ENCODE data around the gene TP63. TPM values are rescaled to one million over a fixed set of nuclear protein-coding genes. Genes with fewer than 3 reads are reported as not detected.
"Not testable (repeated sequence)": the region's sequence is repeated elsewhere in the genome, so short reads cannot be mapped to it uniquely, and the experiment has no call there.

The TP63 gene
- total RNA-seq, 4 donors from 2014 or later, result 0.27 TPM; not detected in 3

DNA sequence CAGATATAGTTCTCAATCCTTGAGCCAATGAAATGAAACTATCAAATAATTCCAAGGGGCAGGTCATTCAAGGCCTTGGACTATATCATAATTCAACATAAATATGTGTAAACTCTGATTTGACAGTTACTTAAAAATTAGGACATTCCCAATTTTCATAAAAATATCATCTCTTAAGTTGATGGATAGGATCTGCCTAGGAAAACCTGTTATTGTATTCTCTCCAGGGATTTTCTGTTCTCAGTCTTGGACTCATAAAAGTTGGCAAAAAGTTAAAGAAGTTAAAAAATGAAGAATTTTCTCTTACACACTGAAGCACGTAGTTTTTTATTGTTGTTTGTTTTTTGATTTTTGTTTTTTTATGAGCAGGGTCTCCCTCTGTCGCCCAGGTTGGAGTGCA, 109.0 kb downstream of the TP63 start:
- H3K36me3 ChIP-seq, result no peaks in the 10 kb centered on the region
- TF ChIP-seq, protein P1, sequence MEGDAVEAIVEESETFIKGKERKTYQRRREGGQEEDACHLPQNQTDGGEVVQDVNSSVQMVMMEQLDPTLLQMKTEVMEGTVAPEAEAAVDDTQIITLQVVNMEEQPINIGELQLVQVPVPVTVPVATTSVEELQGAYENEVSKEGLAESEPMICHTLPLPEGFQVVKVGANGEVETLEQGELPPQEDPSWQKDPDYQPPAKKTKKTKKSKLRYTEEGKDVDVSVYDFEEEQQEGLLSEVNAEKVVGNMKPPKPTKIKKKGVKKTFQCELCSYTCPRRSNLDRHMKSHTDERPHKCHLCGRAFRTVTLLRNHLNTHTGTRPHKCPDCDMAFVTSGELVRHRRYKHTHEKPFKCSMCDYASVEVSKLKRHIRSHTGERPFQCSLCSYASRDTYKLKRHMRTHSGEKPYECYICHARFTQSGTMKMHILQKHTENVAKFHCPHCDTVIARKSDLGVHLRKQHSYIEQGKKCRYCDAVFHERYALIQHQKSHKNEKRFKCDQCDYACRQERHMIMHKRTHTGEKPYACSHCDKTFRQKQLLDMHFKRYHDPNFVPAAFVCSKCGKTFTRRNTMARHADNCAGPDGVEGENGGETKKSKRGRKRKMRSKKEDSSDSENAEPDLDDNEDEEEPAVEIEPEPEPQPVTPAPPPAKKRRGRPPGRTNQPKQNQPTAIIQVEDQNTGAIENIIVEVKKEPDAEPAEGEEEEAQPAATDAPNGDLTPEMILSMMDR (IDR thresholded peaks at IDR 0.05), result no peak
- TF ChIP-seq POLR2A (IDR thresholded peaks at IDR 0.05), result no peak
- H3K27me3 ChIP-seq, result no peaks in the 10 kb centered on the region
- H3K9me3 ChIP-seq, result peaks cover 0 to 6% (median 3%) of the 10 kb centered on the region in 4 donors
- no peak for DNase-seq
- no peak overlapping the region for H3K27ac ChIP-seq
- H3K4me3 ChIP-seq, result no peak overlapping the region
- H3K4me1 ChIP-seq, result no peaks in the 10 kb centered on the region

DNA sequence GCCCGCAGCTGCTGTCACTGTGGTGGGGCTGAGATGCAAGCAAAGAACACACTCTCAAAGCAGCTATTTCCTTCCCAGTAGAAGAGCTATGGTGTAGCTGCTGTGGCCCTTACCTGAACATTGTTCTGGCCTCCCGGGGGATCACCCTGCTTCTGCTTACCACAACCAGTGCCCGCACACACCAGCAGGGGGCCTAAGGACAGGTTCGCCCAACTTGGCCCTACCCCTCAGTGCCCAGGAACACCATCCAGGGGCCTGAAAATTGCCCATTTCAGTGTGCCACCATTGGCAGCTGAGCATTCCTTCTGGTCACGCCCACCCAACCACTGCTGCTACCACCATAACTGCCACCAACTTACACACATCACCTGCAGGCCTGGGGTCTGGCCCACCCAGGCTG, 113.0 kb downstream of the TP63 start:
- Histone ChIP-seq H3K27ac (no peak overlapping the region), H3K4me3 (no peak overlapping the region), H3K4me1 (no peaks in the 10 kb centered on the region), H3K36me3 (no peaks in the 10 kb centered on the region), H3K27me3 (no peaks in the 10 kb centered on the region), H3K9me3 (peaks cover 0 to 6% (median 3%) of the 10 kb centered on the region in 4 donors)
- DNase-seq, result no peak
- TF ChIP-seq, protein P1 (IDR thresholded peaks at IDR 0.05), result no peak
- TF ChIP-seq POLR2A (IDR thresholded peaks at IDR 0.05), result no peak

DNA sequence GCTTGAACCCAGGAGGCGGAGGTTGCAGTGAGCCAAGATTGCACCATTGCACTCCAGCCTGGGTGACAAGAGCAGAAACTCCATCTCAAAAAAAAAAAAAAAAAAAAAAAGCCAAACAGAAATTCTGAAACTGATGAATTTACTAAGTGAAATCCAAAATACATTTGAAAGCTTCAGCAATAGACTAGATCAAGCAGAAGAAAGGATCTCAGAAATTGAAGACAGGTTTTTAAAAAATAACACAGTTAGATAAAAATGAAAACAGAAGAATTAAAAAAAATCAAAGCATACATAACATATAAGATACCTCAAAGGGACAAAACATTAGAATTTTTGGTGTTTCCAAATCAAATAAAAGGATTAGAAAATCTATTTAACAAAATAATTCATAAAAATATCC, 114.4 kb downstream of the TP63 start:
- TF ChIP-seq, protein P1 (IDR thresholded peaks at IDR 0.05), result no peak
- no peak for TF ChIP-seq POLR2A (IDR thresholded peaks at IDR 0.05)
- Histone ChIP-seq H3K27ac (no peak overlapping the region), H3K36me3 (no peaks in the 10 kb centered on the region), H3K27me3 (no peaks in the 10 kb centered on the region), H3K4me1 (no peaks in the 10 kb centered on the region), H3K9me3 (peaks cover 0 to 6% (median 3%) of the 10 kb centered on the region in 4 donors), H3K4me3 (no peak overlapping the region)
- DNase-seq, result no peak

DNA sequence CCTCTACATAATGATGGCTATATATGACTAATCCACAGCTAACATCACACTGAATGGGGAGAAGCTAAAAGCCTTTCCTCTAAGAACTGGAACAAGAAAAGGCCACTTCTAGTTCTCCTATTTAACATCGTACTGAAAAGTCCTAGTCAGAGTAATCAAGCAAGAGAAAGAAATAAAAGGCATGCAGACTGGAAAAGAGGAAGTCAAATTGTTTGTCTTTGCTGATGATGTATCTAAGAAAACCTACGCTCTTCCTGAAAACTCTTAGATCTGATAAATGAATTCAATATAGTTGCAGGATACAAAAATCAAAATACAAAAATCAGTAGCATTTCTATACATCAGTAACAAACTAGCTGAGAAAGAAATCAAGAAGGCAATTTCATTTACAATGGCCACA, 116.9 kb downstream of the TP63 start:
- H3K4me1 ChIP-seq, result no peaks in the 10 kb centered on the region
- no peak for TF ChIP-seq POLR2A (IDR thresholded peaks at IDR 0.05)
- TF ChIP-seq, protein P1 (IDR thresholded peaks at IDR 0.05), result no peak
- DNase-seq, result no peak
- H3K36me3 ChIP-seq, result no peaks in the 10 kb centered on the region
- H3K27ac ChIP-seq, result no peak overlapping the region
- H3K9me3 ChIP-seq, result peaks cover 0 to 6% (median 3%) of the 10 kb centered on the region in 4 donors
- H3K27me3 ChIP-seq, result no peaks in the 10 kb centered on the region
- no peak overlapping the region for H3K4me3 ChIP-seq

DNA sequence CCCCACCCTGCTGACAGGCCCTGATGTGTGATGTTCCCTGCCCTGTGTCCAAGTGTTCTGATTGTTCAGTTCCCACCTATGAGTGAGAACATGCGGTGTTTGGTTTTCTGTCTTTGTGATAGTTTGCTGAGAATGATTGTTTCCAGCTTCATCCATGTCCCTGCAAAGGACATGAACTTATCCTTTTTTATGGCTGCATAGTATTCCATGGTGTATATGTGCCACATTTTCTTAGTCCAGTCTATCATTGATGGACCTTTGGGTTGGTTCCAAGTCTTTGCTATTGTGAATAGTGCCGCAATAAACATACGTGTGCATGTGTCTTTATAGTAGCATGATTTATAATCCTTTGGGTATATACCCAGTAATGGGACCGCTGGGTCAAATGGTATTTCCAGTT, 119.8 kb downstream of the TP63 start:
- not testable (repeated sequence) for H3K27me3 ChIP-seq, H3K36me3 ChIP-seq, DNase-seq, H3K9me3 ChIP-seq, H3K4me3 ChIP-seq, H3K27ac ChIP-seq, H3K4me1 ChIP-seq

DNA sequence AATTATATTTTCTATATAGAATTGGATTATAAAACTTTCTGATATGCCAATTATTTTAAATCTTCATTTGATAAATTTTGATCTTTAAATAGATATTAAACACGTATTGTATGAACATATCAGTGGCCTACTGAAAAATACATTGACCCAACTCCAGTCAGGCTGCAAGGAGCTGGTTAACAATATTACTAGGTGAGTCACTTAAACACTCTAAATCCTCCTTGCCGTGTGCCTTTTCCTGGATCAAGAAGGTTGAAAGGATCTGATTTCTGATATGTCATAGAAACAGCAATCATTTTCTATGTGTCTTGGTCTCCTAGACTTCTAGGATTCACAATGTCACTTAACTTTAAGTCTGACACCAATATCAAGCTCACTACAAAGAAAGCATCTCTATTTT, 123.2 kb downstream of the TP63 start:
- H3K9me3 ChIP-seq, result no peaks in the 10 kb centered on the region
- H3K27me3 ChIP-seq, result no peaks in the 10 kb centered on the region

More for the DNA sequence above, 123.2 kb downstream of the TP63 start:
- Histone ChIP-seq H3K27ac (no peak overlapping the region), H3K4me3 (no peak overlapping the region), H3K4me1 (no peaks in the 10 kb centered on the region), H3K36me3 (no peaks in the 10 kb centered on the region)
- TF ChIP-seq, protein P1 (IDR thresholded peaks at IDR 0.05), result no peak
- no peak for TF ChIP-seq POLR2A (IDR thresholded peaks at IDR 0.05)
- DNase-seq, result no peak

Measured in Peyer's patch (tissue), 4 donors.